B cell (primary cell): ENCODE data around the gene EFCAB10.

Experiments used
- EZH2 ChIP-seq: IDR thresholded peaks from 2 replicates; pipeline ENCODE4 v1.6.1; 2012; ENCODE audit warnings: borderline replicate concordance, low read depth, mild to moderate bottlenecking, moderate library complexity, low read length; ENCODE audit not compliant: insufficient read depth, poor library complexity, severe bottlenecking
- TF ChIP-seq, protein P1 (sequence below): fragments of 200-600 bp; IDR thresholded peaks from one replicate; pipeline ENCODE4 v1.8.0; 2022; ENCODE audit warnings: antibody characterized with exemption, mild to moderate bottlenecking

DNA sequence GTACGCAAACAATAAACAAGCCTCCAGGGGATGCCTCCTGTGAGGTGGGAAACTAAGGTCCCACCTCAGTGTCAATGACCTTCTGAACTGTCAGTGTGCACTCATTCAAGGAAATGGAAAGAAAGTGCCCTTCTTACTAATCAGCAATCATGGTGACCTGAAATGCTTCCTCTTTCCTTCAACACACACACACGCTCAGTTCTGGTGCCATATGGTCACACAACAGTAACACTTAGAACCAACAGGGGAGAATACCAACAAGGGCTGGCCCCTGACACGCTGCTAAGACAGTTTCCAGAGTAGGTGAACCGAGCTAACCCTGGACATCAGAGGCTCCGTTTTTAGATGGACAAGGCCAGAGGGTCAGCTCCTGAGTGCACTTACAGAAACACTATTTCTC lies 42.1 kb upstream of the EFCAB10 start:
- TF ChIP-seq, protein P1, sequence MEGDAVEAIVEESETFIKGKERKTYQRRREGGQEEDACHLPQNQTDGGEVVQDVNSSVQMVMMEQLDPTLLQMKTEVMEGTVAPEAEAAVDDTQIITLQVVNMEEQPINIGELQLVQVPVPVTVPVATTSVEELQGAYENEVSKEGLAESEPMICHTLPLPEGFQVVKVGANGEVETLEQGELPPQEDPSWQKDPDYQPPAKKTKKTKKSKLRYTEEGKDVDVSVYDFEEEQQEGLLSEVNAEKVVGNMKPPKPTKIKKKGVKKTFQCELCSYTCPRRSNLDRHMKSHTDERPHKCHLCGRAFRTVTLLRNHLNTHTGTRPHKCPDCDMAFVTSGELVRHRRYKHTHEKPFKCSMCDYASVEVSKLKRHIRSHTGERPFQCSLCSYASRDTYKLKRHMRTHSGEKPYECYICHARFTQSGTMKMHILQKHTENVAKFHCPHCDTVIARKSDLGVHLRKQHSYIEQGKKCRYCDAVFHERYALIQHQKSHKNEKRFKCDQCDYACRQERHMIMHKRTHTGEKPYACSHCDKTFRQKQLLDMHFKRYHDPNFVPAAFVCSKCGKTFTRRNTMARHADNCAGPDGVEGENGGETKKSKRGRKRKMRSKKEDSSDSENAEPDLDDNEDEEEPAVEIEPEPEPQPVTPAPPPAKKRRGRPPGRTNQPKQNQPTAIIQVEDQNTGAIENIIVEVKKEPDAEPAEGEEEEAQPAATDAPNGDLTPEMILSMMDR: no peak
- no peak for TF ChIP-seq EZH2
